HAP-1 (cell line): Measurements from ENCODE around the gene RFT1.

Experiments used
- DNase-seq, 2 experiments: peaks; one replicate each; pipeline ENCODE4 v3.0.0-alpha.2; 2016 to 2020; ENCODE audit warnings: low spot score in 2 of 2
- H3K27me3 ChIP-seq: fragments of 250-450 bp; sonication (Bioruptor Pico); 2 replicates; pipeline ENCODE4 v1.5.1; 2020; ENCODE audit warnings: low read depth, mild to moderate bottlenecking, moderate library complexity
- H3K36me3 ChIP-seq: fragments of 250-450 bp; sonication (Bioruptor Pico); replicated peaks from 2 replicates; pipeline ENCODE4 v1.5.1; 2020; ENCODE audit warnings: mild to moderate bottlenecking
- H3K4me1 ChIP-seq: fragments of 250-450 bp; sonication (Bioruptor Pico); 2 replicates; pipeline ENCODE4 v1.5.1; 2020; ENCODE audit warnings: mild to moderate bottlenecking
- H3K4me3 ChIP-seq: fragments of 250-450 bp; sonication (Bioruptor Pico); 2 replicates; pipeline ENCODE4 v1.5.1; 2020; ENCODE audit warnings: mild to moderate bottlenecking, moderate library complexity
- H3K9me3 ChIP-seq: fragments of 250-450 bp; sonication (Bioruptor Pico); 2 replicates; pipeline ENCODE4 v1.5.1; 2020; ENCODE audit warnings: mild to moderate bottlenecking, moderate library complexity
- in situ Hi-C: fragments of 300-500 bp; cut with MboI; formaldehyde crosslinking; loops from 3 replicates; pipeline ENCODE4 v1.14.3; 2020; ENCODE audit warnings: low sequenced_read_pairs, inconsistent platforms, mixed read lengths

The RFT1 gene

DNA sequence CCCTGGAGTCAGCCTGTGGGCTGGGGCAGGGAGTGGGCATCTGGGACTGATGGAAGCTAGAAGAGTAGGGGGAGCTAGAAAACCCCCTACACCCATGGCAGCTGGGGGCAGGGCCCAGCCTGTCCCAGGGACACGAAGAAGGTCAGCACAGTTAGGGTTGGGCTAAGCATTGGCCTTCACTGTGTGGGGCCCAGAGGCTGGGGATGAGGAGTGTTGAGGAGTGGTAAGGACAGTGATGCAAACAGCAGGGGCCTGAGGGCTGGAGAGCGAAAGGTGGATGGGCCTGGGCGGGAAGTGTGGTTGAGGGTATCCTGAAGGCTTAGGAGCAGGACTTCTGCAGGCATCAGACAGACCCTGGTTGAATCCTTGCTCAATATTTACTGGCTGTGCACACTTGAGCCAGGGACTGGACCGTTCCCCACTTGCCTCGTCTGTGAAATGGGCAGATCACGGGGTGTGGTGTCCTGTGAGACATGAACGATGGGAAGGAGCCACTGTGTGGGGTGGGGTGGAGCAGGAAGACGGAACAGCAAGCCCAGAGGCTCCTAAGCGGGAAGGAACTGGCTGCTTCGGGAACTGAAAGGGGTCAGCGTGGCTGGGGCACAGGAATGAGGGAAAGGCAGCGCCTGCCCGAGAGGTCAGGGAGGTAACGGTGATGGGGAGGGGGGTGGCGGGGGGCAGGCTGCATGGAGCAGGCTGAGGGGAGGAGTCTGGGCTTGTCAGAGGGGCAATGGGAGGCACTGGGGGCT, 38.1 kb upstream of the RFT1 start:
- H3K4me1 ChIP-seq = peaks cover 3% of the 10 kb centered on the region; the same call in 1 of the 2 replicates
- DNase-seq = no peak

GRCh38 chr3:53167418-53168174, 37.4 kb upstream of the RFT1 start:
- in situ Hi-C loops = no loop called here
- peaks cover 8% of the 10 kb centered on the region; the same call in 1 of the 2 replicates for H3K4me1 ChIP-seq
- peaks cover 3% of the 10 kb centered on the region; the same call in 1 of the 2 replicates for H3K36me3 ChIP-seq
- H3K4me3 ChIP-seq = no peak overlapping the region
- no peak for DNase-seq
- no peaks in the 10 kb centered on the region for H3K27me3 ChIP-seq
- no peaks in the 10 kb centered on the region for H3K9me3 ChIP-seq

More for the DNA sequence above, 38.1 kb upstream of the RFT1 start:
- Histone ChIP-seq H3K4me3 (no peak overlapping the region), H3K27me3 (no peaks in the 10 kb centered on the region), H3K36me3 (peaks cover 3% of the 10 kb centered on the region; the same call in 1 of the 2 replicates), H3K9me3 (no peaks in the 10 kb centered on the region)
- in situ Hi-C loops = no loop called here

GRCh38 chr3:53166781-53167291, 36.6 kb upstream of the RFT1 start:
- Histone ChIP-seq H3K4me1 (peaks cover 12% of the 10 kb centered on the region; the same call in 1 of the 2 replicates), H3K9me3 (no peaks in the 10 kb centered on the region), H3K27me3 (no peaks in the 10 kb centered on the region), H3K36me3 (peaks cover 3% of the 10 kb centered on the region; the same call in 1 of the 2 replicates), H3K4me3 (no peak overlapping the region)
- in situ Hi-C loops = no loop called here
- no peak for DNase-seq

DNA sequence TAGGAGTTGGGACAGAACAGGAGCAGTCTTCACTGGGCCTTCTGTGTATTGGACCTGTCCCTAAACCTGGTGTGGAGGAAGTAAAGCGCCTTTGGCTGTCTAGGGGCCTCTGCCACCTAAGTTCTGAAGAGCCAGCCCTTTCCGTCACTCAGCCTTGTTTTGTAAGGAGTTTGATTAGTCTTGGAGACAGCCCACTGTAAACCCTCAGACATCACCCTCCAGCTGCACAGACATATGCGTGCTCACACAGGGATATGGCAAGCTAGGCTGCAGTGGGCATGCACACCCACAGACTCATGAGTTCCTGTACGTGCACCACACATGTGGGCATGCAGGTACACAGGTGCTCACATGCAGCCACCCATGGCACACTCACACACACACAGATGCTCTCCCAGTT, 36.0 kb upstream of the RFT1 start:
- H3K36me3 ChIP-seq = peaks cover 3% of the 10 kb centered on the region; the same call in 1 of the 2 replicates
- no peaks in the 10 kb centered on the region for H3K9me3 ChIP-seq
- no peak for DNase-seq
- peaks cover 12% of the 10 kb centered on the region; the same call in 1 of the 2 replicates for H3K4me1 ChIP-seq
- in situ Hi-C loops = no loop called here
- H3K27me3 ChIP-seq = no peaks in the 10 kb centered on the region
- no peak overlapping the region for H3K4me3 ChIP-seq

- DNase-seq = no peak
- H3K9me3 ChIP-seq = no peaks in the 10 kb centered on the region
- peaks cover 3% of the 10 kb centered on the region; the same call in 1 of the 2 replicates for H3K36me3 ChIP-seq
- in situ Hi-C loops = no loop called here
- no peaks in the 10 kb centered on the region for H3K27me3 ChIP-seq
- H3K4me3 ChIP-seq = no peak overlapping the region
- H3K4me1 ChIP-seq = peaks cover 12% of the 10 kb centered on the region; the same call in 1 of the 2 replicates
Observed at GRCh38 chr3:53164911-53165310, 34.7 kb upstream of the RFT1 start.

DNA sequence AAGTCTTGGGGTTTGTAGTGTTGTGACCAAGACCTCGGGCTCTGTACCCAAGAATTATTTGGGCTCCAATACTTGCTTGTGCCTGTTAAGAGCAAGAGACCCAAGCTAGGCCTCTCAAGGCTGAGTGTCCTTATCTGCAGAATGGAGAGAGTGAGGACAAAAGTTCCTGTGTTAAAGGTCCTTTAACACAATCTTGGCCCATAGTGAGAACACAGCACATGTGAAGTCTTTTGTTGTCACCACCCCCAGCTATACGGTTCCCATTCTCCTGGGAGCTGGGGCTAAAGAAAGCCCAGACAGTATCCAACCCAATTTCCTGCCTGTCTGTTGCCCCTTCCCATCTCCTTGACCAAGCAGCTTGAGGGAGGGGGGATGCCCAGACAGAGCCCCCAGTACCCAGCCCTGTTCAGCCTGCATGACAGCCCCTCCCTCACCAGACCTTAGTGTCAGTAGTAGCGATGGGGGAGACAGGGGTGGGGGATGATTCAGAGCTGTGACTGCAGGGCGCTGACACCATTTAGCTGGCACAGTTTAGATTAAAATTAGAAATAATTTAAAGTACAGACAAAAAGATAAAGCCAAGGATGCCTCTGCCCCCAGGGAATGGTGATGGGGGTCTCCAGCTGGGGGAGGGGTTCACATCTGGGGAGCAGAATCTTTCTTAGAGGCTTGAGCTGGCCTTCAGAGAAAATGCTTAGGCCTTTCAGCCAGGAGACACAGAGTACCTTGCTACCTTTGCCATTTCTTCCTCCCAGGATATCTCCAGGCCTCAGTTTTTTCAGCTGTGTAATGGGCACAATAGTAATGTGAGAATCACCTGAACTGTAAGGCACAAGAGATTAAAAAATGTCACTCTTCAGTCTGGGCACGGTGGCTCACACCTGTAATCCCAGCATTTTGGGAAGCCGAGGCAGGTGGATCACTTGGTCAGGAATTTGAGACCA, 33.5 kb upstream of the RFT1 start:
- H3K36me3 ChIP-seq = peaks cover 3% of the 10 kb centered on the region; the same call in 1 of the 2 replicates
- no peaks in the 10 kb centered on the region for H3K9me3 ChIP-seq
- no peak overlapping the region for H3K4me3 ChIP-seq
- peak in 1 of 2 experiments; percentile 21 for DNase-seq
- H3K4me1 ChIP-seq = peaks cover 12% of the 10 kb centered on the region; the same call in 1 of the 2 replicates
- no peaks in the 10 kb centered on the region for H3K27me3 ChIP-seq
- in situ Hi-C loops = no loop called here

DNA sequence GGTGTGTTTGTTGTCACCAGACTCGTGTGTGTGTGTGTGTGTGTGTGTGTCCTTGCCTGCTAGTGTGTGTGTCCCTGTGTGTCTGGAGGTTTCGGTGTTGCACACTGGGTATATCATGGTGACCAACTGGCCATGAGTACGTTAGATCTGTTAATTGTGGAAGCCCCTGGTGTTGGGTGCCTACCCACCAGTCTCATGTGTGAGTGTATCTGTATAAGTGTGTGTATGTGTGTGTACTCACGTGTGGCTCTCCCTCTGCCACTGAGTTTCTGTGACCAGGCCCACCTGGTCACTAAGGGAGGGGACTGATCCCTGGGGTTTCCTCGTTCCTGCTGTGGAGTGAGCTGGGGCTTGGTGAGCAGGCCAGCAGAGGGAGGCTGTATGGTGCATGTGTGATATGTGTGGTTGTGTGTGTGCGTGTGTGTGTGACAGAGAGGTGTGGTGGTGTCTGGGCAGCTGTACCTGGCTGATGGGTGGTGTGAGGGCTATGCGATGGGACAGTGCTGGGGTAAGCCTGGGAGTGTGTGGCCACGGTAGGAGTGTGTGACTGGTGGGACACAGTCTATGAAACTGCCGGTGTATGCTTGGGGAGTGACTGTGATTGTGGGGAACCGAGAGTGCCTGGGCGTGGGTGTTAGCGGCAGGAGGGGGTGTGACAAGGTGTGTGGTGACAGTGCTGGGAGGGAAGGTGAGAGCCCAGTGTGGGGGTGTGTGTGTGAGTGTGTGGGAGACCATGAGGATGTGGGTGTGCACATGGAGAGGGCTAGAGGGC, 32.6 kb upstream of the RFT1 start:
- H3K4me3 ChIP-seq = peak overlapping the region; percentile 90
- DNase-seq = peak in 1 of 2 experiments; percentile 14
- H3K4me1 ChIP-seq = peaks cover 12% of the 10 kb centered on the region; the same call in 1 of the 2 replicates

DNA sequence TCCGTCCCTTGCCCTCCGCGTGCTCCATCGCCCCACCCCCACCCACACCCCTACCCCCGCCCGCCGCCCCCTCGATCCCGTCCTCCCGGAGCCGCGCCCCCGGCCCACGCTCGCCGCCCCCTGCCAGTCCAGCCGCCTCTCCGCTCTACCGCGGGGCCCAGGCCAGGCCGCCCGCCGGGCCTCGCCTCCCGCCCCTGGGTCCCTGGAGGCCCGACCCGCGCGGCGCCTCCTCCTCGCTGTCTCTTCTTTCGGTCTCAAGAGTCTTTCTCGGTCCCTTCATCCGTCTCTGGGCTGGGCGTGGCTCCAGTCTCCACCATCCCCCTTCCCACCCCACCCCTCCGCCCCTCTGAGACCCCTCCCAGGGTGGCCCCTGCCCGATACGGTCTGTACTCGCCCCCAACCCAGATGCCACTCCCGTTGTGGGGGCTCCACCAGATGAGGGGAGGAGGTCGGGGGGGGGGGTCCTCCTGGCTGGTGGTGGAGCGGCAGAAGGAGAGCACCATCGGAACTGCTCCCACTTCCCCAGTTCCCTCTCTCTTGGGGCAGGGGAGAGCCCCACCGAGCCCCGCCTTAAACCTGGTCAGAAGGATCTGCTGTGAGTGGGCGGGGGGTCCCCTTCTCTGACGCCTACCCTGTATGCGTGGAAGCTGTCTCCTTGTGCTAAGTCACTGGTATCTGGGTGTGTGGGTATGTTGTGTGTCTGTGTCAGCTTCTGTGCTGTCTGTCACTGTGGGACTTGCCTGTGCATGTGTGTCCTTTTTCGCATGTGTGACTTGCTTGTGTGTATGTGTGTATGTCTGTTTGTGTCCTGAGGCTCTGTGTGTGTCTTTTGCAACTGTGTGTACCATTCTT, 31.8 kb upstream of the RFT1 start:
- peak overlapping the region; percentile 90 for H3K4me3 ChIP-seq
- peaks cover 12% of the 10 kb centered on the region; the same call in 1 of the 2 replicates for H3K4me1 ChIP-seq

More for the DNA sequence above, 32.6 kb upstream of the RFT1 start:
- Histone ChIP-seq H3K36me3 (peaks cover 3% of the 10 kb centered on the region; the same call in 1 of the 2 replicates), H3K27me3 (no peaks in the 10 kb centered on the region), H3K9me3 (no peaks in the 10 kb centered on the region)
- in situ Hi-C loops = no loop called here

DNA sequence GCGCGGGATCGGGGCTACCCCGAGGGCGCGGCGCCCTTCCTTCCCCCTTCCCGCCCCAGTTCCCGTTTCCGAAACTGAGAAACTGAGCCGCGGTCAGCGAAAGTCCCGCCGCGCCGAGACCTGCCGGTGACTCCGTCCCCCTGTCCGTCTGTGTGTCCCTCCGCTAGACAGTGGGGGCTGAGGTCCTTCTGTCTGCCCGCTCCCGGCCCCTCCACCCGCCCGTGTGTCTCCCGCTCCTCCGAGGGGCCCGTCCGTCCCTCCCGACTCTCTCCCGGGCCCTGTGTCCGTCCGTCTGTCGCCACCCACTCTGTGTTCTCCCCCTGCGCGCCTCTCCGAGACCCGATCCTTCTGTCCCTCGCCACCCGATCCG, 31.2 kb upstream of the RFT1 start:
- Histone ChIP-seq H3K27me3 (no peaks in the 10 kb centered on the region), H3K9me3 (no peaks in the 10 kb centered on the region), H3K36me3 (peaks cover 3% of the 10 kb centered on the region; the same call in 1 of the 2 replicates), H3K4me1 (peaks cover 12% of the 10 kb centered on the region; the same call in 1 of the 2 replicates), H3K4me3 (peak overlapping the region; percentile 90)
- DNase-seq = peak in 1 of 2 experiments; percentile 5
- in situ Hi-C loops = no loop called here

More for the DNA sequence above, 31.8 kb upstream of the RFT1 start:
- Histone ChIP-seq H3K36me3 (peaks cover 3% of the 10 kb centered on the region; the same call in 1 of the 2 replicates), H3K9me3 (no peaks in the 10 kb centered on the region), H3K27me3 (no peaks in the 10 kb centered on the region)
- in situ Hi-C loops = no loop called here
- peak; percentile 42 to 70 for DNase-seq

DNA sequence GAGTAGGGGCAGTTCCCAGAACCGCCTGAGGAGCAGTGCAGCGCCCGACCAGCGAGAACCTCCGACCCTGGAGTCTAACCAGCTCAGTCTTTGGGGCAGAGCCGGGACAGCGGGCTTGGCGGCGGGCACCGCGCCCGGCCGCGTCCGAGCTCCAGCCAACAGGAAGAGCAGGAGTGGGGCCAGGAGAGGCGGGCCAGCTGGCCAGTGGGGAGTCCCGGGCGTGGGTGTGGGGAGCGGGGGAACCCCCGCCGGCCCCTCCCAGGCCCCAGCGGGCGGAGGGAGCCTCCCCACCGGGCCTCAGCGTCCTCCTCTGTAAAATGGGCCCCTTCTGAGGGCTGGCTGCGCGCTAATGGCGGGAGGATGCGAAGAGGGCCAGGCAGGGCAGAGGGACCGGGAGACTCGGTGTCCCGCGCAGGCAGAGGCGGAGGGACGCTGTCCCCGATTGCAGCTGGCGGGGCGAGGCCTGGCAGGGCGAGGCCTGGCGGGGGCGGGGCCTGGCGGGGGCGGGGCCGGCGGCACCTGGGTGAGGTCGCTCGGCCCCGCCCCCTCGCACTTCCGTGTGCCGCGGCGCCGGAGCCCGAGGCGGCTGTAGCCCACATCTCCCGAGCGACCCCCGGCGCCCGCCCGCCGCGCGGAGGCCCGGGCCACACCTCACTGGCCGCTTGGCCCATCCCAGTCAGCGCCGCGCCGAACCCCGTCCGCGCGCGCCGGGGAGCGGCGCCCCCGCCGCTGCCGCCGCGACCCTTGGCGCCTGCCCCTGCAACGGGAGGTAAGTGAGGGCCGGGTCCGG, 30.6 kb upstream of the RFT1 start, which contains the start of gene PRKCD:
PRKCD (plus strand) TSS at position 550 of the 790 bp plus-strand sequence. CDS start 17,214 bp downstream, outside the sequence.
- Histone ChIP-seq H3K36me3 (peaks cover 3% of the 10 kb centered on the region; the same call in 1 of the 2 replicates), H3K9me3 (no peaks in the 10 kb centered on the region), H3K4me3 (peak within 1 kb of the TSS; percentile 90), H3K27me3 (no peaks in the 10 kb centered on the region), H3K4me1 (peaks cover 12% of the 10 kb centered on the region; the same call in 1 of the 2 replicates)
- DNase-seq = peak; percentile 68 to 89
- in situ Hi-C loops = no loop called here
